Panc1 (cell line): Measurements from ENCODE around the gene KIRREL3. TPM values are rescaled to one million over a fixed set of nuclear protein-coding genes. Genes with fewer than 3 reads are reported as not detected.

Experiments used
- ATAC-seq: fragments of 200-7000 bp; cut with Tn5 transposase; 2 replicates; pipeline ENCODE4 v1.9.1; 2020; ENCODE audit warnings: mild to moderate bottlenecking, moderate library complexity
- BruUV-seq: library from RNA; stranded (reverse); fragments of 400-500 nt; replicated peaks from 2 replicates; lab custom pipeline; 2021; lab: Mats Ljungman, UMichigan
- CTCF ChIA-PET: fragments of 300-600 bp; sonication (Branson Sonifier 250); formaldehyde crosslinking; loops from one replicate; lab custom pipeline; 2022; ENCODE audit warnings: antibody characterized with exemption; lab: Charles Lee
- POLR2A ChIA-PET: fragments of 300-600 bp; sonication (Branson Sonifier 250); formaldehyde crosslinking; loops from one replicate; lab custom pipeline; 2022; ENCODE audit warnings: antibody characterized with exemption; lab: Charles Lee
- DNase-seq: peaks from one replicate; pipeline ENCODE4 v3.0.0-alpha.2; 2010; ENCODE audit warnings: low read depth, low spot score
- H3K27ac ChIP-seq: 2 replicates; pipeline ENCODE4 v1.5.1; 2011; ENCODE audit warnings: mild to moderate bottlenecking, low read length, inconsistent platforms
- H3K27me3 ChIP-seq: fragments of 200-500 bp; sonication (Bioruptor generic); 2 replicates; pipeline ENCODE4 v1.6.0; 2014; ENCODE audit warnings: low read length, inconsistent platforms; ENCODE audit not compliant: control insufficient read depth, insufficient read depth
- H3K36me3 ChIP-seq: fragments of 200-500 bp; sonication (Bioruptor generic); 2 replicates; pipeline ENCODE4 v1.5.1; 2014; ENCODE audit warnings: inconsistent platforms, mild to moderate bottlenecking, low read length, moderate library complexity; ENCODE audit not compliant: control insufficient read depth, insufficient read depth
- H3K4me1 ChIP-seq: 2 replicates; pipeline ENCODE4 v1.5.1; 2011; ENCODE audit warnings: inconsistent platforms, mild to moderate bottlenecking, low read length, moderate library complexity; ENCODE audit not compliant: control insufficient read depth, insufficient read depth
- H3K4me3 ChIP-seq, 2 experiments: 2 replicates each; pipeline ENCODE4 v1.5.1; 2011 to 2012; ENCODE audit warnings: low read depth in 2 of 2, low read length in 2 of 2, mild to moderate bottlenecking in 2 of 2, inconsistent platforms in 1 of 2, moderate library complexity in 1 of 2
- H3K9me3 ChIP-seq: fragments of 200-500 bp; sonication (Bioruptor generic); 2 replicates; pipeline ENCODE4 v1.5.1; 2014; ENCODE audit warnings: low read depth, mild to moderate bottlenecking, inconsistent platforms, low read length, moderate library complexity; ENCODE audit not compliant: control insufficient read depth, insufficient read depth
- CTCF ChIP-seq: fragments of 450-650 bp; IDR thresholded peaks from 2 replicates; pipeline ENCODE4 v1.5.1; 2017; ENCODE audit warnings: mild to moderate bottlenecking
- POLR2AphosphoS5 ChIP-seq: IDR thresholded peaks from 2 replicates; pipeline ENCODE4 v1.6.1; 2012; ENCODE audit warnings: mild to moderate bottlenecking, low read depth, low read length, moderate library complexity
- REST ChIP-seq, 2 experiments: IDR thresholded peaks; 2 replicates each; pipeline ENCODE4 v1.6.1; 2011 to 2012; ENCODE audit warnings: low read depth in 2 of 2, control low read depth in 1 of 2, low read length in 1 of 2, mild to moderate bottlenecking in 1 of 2, moderate library complexity in 1 of 2; ENCODE audit not compliant: insufficient read depth in 1 of 2
- SIN3A ChIP-seq: IDR thresholded peaks from 2 replicates; pipeline ENCODE4 v1.6.1; 2012; ENCODE audit warnings: low read depth, mild to moderate bottlenecking, low read length, moderate library complexity, borderline replicate concordance; ENCODE audit not compliant: insufficient read depth
- TCF7L2 ChIP-seq: IDR thresholded peaks from 2 replicates; pipeline ENCODE4 v1.6.1; 2011; ENCODE audit warnings: mild to moderate bottlenecking, low read depth, low read length, inconsistent platforms
- in situ Hi-C: cut with HindIII; loops from 2 replicates; pipeline ENCODE4 v1.10.0; 2016; ENCODE audit warnings: low sequenced_read_pairs, low pct_unique_long_range_greater_than_20kb
- intact Hi-C: fragments of 100-400 bp; cut with micrococcal nuclease; formaldehyde crosslinking; loops from one replicate; pipeline ENCODE4 v1.10.0; 2022; ENCODE audit not compliant: unreplicated experiment
- total RNA-seq: library from RNA; stranded (reverse); gene quantifications from one replicate; pipeline ENCODE4 v1.2.1, GENCODE V29; 2021; ENCODE audit not compliant: unreplicated experiment

The KIRREL3 gene
- total RNA-seq, 1 experiment from 2014 or later, result 0.36 TPM

DNA sequence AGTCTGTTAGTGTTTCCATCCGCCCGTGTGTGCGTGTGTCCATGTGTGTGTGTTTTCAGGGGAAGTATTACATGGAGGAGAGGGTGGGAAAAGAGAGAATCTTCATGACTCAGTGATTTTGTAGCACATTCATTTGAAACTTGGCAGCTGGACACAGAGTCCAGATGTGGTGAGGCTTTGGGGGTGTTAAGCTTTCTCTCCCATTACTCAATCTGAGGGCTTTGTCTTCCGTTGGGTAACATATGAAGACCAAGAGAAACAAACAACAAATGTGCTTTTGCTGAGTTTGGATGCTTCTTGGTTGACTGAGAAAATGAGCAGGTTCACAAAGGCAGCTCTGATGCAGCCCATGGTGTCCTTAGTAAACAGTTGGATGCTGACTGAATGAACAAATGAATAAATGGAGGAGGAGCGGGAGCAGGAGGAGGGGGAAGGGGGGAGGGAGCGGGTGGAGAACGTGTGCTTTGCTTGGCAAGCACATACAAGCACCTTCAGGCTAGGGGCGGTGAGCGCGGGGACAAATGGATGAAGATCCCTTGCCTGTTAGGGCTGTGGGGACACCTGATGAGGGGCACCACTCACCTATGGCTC is 540.8 kb downstream of the KIRREL3 start:
- no peaks in the 10 kb centered on the region for H3K4me1 ChIP-seq
- no peaks in the 10 kb centered on the region for H3K36me3 ChIP-seq
- CTCF ChIA-PET, result interaction anchor here (1.7 kb wide), 1 partner anchor 21 kb away, joined by 4 read pairs; no protein-coding TSS in a partner anchor
- no peaks in the 10 kb centered on the region for H3K9me3 ChIP-seq
- TF ChIP-seq SIN3A (no peak), CTCF (no peak), POLR2AphosphoS5 (no peak), TCF7L2 (no peak), REST (IDR thresholded peaks at IDR 0.05; ENCODE audit: insufficient read depth in 1 of 2, low read depth in 2 of 2, low read length in 1 of 2) (no peak)
- no peak overlapping the region for H3K27ac ChIP-seq
- in situ Hi-C loops (no loop called here), intact Hi-C loops (no loop called here)
- BruUV-seq, result no TSS peak
- POLR2A ChIA-PET, result interaction anchor here (0.6 kb wide), 1 partner anchor 30 kb away, joined by 5 read pairs; no protein-coding TSS in a partner anchor
- DNase-seq (no peak), ATAC-seq (no peak)
- H3K4me3 ChIP-seq, result no peak overlapping the region
- H3K27me3 ChIP-seq, result peaks cover 9% of the 10 kb centered on the region; the same call in 1 of the 2 replicates

GRCh38 chr11:126457817-126458216 is 542.8 kb downstream of the KIRREL3 start:
- in situ Hi-C loops, result no loop called here
- BruUV-seq, result no TSS peak
- no peaks in the 10 kb centered on the region for H3K36me3 ChIP-seq
- peaks cover 2% of the 10 kb centered on the region; the same call in 1 of the 2 replicates for H3K27me3 ChIP-seq
- no peak overlapping the region for H3K4me3 ChIP-seq
- no peak overlapping the region for H3K27ac ChIP-seq
- TF ChIP-seq TCF7L2 (no peak), SIN3A (no peak), POLR2AphosphoS5 (no peak), CTCF (no peak), REST (IDR thresholded peaks at IDR 0.05; ENCODE audit: insufficient read depth in 1 of 2, low read depth in 2 of 2, low read length in 1 of 2) (no peak)
- ChIA-PET POLR2A (no interaction called here), CTCF (no interaction called here)
- ATAC-seq (no peak), DNase-seq (no peak)
- no peaks in the 10 kb centered on the region for H3K4me1 ChIP-seq
- intact Hi-C loops, result no loop called here
- H3K9me3 ChIP-seq, result no peaks in the 10 kb centered on the region
